RPMI7951 (cell line): ENCODE measurements around the gene ARHGEF11. TPM values are rescaled to one million over a fixed set of nuclear protein-coding genes. Genes with fewer than 3 reads are reported as not detected.

ENCODE experiments used
- DNase-seq: peaks from one replicate; pipeline ENCODE4 v3.0.0-alpha.2; 2012; ENCODE audit warnings: low read depth
- total RNA-seq: library from RNA; depleted of rRNA; stranded (reverse); fragments of >200 nt; shearing (Covaris generic); gene quantifications from 2 replicates; pipeline ENCODE4 v1.2.3, GENCODE V29; 2014

Gene ARHGEF11
- total RNA-seq, 1 experiment from 2014 or later: 11.4 TPM

DNA sequence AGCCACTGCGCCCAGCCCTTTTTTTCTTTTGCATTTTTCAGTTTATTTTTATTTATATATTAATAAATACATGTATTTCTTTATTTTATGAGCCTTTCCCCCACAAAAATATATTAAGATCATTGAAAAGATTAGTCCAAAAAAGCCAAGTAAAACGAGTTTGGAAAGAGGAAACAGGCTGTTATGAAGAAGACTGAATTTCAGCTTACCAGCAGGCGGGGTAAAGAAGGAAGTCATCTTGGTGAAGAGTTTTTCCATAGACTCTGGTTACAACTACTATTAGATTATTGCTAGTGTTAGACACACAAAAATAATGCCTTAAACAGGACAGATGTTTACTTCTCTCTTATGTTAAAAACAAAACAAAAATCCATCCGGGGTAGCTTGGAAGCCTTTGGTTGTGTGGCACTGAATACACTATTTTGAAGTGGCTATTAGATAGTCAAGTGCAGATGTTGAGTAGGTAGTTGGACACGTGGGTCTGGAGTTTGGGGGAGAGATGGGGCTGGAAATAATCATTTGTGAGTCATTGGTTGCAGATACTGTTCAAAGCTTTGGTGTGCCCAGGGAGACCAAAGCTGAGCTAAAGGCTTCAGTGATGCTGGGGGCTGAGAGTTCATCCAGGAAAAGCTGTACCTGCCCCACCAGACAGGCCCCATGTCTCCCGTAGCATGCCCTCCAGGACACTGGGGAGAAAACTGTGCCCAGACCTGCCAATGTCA lies 133.8 kb downstream of the ARHGEF11 start:
- DNase-seq: no peak

DNA sequence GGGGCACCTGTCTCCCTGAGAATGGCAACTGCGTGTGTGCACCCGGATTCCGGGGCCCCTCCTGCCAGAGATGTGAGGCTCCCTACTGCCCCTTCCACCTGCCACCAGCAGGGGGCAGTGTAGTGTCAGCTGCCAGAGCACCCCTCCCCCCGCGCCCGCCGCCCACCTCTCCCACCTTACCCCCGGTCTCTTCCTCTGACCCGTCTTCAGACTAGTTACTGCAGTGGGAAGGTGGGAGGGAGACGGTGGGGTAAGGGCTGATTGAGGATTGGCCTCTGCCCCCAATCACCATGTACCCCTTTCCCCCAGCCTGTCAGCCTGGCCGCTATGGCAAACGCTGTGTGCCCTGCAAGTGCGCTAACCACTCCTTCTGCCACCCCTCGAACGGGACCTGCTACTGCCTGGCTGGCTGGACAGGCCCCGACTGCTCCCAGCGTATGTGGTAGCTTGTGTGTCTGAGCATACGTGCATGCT lies 135.2 kb downstream of the ARHGEF11 start:
- DNase-seq: no peak

- DNase-seq: no peak
Observed at GRCh38 chr1:156909671-156910070, 135.9 kb downstream of the ARHGEF11 start.

GRCh38 chr1:156908955-156909354 lies 136.6 kb downstream of the ARHGEF11 start:
- no peak for DNase-seq

DNA sequence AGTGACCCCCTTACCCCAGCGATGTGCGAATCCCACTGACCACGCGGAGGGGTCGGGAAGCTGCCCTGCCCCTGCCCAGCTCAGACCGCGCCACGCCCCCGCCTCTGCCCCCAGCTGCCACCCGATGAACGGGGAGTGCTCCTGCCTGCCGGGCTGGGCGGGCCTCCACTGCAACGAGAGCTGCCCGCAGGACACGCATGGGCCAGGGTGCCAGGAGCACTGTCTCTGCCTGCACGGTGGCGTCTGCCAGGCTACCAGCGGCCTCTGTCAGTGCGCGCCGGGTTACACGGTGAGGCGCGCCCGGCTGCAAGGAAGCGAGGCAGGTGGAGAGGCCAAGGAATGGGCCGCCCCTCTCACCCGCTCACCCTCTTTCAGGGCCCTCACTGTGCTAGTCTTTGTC lies 137.0 kb downstream of the ARHGEF11 start:
- DNase-seq: no peak

DNA sequence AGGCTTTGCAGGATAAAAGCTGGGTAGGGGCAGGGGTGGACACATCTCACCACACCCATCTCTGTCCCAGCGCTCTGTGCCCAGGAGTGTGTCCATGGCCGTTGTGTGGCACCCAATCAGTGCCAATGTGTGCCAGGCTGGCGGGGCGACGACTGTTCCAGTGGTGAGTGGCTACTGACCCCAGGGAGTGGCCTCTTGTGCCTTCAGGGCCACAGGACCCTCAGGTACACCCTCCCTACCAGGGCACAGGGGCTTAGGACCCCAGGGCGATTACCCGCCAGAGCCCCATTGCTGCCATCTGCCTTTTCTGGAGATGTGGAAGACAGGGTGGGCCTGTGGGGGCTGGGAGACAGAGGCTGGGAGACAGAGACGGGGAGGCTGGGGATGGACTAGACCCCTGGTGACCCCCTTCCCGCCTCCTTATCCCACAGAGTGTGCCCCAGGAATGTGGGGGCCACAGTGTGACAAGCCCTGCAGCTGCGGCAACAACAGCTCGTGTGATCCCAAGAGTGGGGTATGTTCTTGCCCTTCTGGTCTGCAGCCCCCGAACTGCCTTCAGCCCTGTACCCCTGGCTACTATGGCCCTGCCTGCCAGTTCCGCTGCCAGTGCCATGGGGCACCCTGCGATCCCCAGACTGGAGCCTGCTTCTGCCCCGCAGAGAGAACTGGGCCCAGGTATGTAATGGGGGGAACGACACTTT lies 139.2 kb downstream of the ARHGEF11 start:
- DNase-seq: no peak

DNA sequence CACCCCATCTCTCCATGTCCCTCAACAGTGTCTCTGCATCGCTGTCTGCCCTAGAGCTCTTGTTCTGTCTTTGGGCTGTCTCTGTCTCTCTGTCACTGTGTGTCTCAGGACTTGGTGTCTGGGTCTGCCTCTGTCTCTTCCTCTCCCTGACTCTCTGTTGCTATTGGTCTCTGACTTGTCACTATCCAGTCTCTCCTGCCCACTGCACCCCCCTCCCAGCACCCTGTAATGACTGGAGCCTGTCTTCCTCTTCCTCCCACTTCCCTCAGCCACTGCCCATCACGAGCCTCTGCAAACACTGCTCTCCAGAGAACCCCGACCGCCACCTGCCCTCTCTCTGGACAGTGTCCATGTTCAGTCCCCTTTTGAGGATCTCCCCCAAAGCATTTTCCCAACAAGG lies 139.9 kb downstream of the ARHGEF11 start:
- no peak for DNase-seq

DNA sequence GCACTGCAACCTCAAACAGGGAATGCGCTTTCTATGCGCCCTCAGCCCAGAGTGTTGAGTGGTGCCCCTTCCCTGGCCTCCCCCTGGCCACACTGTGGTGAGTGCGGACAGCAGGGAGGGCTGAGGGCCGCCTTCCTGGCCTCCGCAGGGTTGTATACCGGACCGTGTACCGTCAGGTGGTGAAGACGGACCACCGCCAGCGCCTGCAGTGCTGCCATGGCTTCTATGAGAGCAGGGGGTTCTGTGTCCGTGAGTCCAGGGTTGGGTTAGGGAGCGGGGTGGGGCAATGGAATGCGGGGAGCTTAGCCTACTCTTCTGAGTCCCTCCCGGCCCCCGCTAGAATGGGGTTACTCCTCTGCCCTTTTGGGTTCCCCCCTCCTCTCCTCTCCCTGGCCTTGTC lies 140.4 kb downstream of the ARHGEF11 start:
- no peak for DNase-seq

DNA sequence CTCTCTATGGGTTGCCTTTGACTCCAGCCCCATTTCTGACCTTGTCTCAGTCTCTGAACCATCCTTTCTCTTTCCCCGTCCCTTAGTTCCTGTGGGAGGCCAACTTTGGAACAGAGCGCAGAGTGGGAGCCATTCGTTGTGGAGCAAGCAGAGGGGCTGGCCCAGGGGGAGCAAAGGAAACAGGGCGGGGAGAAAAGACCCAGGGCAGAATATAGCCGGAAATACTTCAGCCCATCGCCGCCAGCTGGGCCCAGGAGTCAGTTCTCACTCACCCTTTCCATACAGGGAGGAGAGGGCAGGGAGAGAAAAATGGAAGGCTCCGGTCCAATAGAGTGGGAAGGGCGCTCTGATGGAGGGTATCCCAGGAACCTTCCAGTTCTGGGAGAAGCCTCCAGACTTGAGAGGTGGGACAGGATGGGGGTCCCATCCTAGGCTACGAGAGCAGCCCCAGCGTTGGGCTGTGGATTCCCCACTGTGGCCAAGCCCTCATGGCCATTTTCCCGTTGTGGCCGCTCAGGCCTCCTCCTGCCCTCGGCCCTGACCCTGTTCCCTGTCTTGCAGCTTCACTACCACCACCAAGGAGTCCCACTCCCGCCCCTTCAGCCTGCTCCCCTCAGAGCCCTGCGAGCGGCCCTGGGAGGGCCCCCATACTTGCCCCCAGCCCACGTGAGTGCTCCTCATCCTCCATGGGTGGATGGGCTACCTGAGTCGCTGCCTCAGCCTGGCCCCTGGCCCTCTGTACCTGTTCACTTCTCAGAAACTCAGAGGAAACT lies 141.2 kb downstream of the ARHGEF11 start:
- DNase-seq: no peak

DNA sequence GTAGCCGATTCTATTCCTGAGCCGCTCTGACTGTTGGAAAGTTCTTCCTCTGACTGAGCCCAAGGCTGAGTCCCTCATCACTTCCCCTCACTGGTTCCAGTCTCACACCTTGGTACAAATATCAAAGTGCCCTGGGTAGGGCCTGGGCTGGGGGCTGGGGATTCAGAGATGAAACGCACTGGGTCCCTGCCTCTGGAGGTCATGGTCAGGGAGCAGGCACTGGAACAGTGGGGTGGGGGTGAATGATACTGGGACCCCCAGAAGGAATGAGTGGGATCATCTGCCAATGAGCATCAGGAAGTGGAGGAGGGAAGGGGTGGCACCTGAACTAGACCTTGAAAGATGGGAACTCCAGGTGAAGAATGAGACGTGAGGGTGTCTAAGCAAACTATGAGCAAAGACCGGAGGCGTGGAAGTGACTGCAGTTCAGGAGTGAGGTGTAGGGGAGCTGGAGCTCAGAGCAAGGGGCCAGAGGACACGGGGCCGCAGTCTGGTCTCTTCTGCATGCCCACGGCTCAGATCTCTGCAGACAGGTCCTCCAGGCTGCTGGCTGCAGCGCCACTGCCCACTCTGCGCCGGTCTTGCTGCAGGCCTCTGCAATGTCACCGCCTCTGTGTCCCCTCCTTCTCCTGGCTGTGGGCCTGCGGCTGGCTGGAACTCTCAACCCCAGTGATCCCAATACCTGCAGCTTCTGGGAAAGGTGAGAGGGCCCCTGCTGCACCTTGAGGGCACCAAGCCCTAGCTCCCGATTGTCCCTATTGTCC lies 142.0 kb downstream of the ARHGEF11 start:
- DNase-seq: no peak

GRCh38 chr1:156901966-156902915 lies 143.3 kb downstream of the ARHGEF11 start:
- no peak for DNase-seq

DNA sequence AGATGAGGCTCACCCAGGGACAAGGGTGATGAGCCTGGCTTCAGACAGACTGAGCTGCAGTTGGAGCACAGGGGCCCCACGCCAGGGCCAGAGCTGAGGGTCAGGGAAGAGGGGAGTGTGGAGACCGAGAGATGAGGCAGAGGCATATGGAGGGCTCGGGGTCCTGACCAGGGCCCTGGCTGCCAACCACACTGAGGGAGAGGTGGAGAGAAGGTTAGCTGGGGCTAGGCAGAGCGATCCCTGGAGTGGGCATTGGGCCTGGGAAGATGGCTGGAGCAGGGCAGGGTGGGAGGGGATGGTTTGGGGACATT lies 144.0 kb downstream of the ARHGEF11 start:
- DNase-seq: no peak

DNA sequence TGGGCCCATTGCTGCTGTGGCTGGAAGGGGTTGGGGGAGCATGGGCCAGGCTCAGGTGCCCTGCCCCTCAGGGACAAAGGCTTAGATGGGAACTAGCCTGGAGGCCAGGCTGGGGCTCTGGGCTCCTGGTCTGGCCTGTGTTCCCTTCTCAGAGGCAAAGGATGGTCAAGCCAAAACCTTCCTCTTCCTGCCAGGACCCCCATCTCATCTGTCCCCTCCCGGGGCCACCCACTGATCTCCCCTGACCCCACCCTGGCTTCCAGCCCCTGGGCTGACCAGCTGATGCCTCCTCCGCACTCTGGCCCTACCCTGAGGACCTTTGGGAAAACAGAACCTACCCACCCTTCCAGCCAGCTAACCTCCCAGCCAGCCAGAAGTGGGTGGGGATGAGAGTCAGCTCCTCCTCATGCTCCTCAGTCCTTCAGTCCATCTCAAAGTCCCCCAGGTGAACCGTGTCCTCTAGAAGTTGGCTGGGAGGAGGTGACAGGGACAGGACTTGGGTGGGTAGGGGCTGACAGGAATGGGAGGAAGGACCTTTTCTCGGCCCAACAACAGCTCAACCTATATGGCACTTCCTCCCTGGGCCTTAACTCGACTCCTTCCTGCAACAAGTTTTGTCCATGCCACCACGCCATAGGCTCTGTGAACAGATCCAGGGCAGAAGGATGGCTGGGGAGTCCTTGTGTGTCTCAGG lies 144.5 kb downstream of the ARHGEF11 start:
- no peak for DNase-seq

DNA sequence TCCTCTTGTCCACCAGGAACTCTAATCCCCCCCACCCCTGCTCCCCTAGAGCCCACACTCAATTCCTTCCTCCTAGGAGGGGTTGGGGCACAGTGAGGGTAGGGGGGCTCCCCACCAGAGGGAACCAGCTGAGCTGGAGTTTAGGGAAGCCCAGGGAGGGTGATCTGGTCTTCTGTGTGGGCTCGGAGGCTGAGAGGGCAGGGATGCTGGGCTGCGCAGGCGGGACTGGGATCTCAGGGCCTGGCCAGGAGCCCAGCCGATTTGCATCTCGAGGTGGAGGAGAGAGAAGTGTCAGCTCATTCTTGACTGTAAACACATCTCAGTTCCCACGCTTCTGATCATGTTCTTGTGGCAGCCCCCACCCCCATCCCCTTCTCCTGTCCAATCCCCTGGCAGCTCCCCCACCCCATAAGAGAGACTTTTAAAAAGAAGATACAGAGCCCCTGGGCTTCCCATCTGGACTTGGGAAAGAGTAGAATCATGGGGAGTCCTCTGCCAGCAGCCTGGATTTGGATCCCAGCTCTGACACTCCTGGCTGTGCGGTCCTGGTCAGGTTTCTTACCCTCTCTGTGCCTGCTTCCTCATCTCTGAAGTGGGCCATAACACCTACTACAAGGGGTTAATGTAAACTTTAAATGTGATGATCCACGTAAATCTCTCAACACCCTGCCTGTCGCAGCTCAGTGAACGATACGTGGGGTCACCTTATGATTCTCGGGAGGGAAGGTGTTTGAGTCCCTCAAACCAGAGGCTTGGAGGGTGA lies 145.4 kb downstream of the ARHGEF11 start:
- no peak for DNase-seq

GRCh38 chr1:156898971-156899664 lies 146.4 kb downstream of the ARHGEF11 start:
- DNase-seq: no peak

- no peak for DNase-seq
Observed at GRCh38 chr1:156898161-156898566, 147.4 kb downstream of the ARHGEF11 start.

DNA sequence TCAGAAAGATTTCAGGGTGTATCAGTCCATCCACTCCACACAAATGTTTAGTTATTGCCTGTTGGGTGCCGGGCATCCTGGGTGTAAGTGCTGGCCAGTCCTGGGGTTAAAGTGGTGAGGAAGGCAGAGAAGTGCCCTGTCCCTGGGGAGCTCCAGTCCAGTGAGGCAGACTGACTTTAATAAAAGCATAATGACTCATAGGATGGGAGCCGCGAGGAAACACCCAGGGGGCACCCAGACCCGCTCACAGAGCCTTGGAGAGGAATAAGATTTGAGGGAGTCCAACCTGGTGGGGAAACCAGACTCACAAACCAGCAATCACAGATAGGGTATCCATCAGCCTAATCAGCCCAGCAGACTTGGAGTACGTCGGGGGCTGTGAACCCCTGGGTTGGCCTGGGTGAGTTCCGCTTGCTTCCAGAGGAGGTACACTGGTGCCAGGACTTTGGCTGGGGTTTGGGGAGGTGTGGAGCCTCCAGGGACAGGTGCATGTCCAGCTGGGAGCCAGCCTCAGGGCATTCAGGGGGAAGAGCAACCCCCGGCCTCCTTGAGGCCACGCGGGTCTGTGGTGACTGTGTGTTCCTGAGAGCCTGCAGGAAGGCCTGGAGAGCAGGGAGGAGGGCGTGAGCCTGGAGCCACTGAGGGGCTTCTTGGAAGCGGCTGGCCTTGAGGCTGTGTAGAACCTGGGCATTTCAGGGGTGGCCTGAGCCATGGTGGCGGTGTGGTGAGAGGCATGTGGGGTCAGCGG lies 148.3 kb downstream of the ARHGEF11 start:
- DNase-seq: peak; percentile 70

DNA sequence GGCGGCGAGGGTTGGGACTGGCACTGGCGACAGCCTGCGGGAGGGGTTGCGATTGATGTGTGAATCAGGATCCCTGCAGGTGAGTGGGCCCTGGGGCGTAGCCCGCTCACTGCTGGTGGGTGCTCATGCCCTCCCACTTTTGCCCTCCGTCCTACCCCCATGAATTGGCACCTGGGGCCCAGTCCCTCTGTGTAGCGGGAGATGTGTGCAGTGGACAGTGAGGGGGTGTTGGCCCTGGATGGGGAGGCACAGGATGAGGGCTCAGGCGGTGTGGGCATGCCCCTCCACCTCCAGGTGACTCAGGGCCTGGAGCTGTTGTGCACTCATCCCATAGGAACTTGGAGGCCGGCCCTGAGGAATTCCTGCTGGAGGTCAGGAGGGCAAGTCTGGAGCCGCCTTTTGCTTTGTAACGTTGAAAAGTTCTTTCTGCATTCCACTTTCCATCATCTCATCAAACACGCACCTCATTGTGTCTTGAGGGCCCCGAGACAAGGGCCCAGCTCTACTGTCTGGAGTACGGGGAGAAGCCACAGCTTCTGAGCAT lies 149.0 kb downstream of the ARHGEF11 start:
- DNase-seq: peak; percentile 77
